SK-N-MC (cell line): ENCODE data around the gene CXCR3.

ENCODE experiments used
- EZH2 ChIP-seq: fragments of 200-600 bp; sonication (generic); IDR thresholded peaks from one replicate; pipeline ENCODE4 v1.6.1; 2017; ENCODE audit warnings: antibody characterized with exemption
- FOXP2 ChIP-seq: optimal IDR thresholded peaks from 2 replicates; pipeline ENCODE3; 2011; ENCODE audit warnings: mild to moderate bottlenecking, moderate library complexity; ENCODE audit not compliant: insufficient read depth; ENCODE audit errors: extremely low read length, control extremely low read depth
- POLR2AphosphoS5 ChIP-seq: IDR thresholded peaks from 2 replicates; pipeline ENCODE4 v1.6.1; 2012; ENCODE audit warnings: mild to moderate bottlenecking, low read depth, low read length, borderline replicate concordance

- TF ChIP-seq POLR2AphosphoS5 (no peak), EZH2 (no peak), FOXP2 (no peak)
Observed at GRCh38 chrX:71666240-71667223, 48.2 kb upstream of the CXCR3 start.
